Activated CD8-positive, alpha-beta T cell treated with anti-CD3 and anti-CD28 coated beads, Interleukin-2, amount 10 ng/mL, durations not matched to agents 7 days and 5 days (primary cell): ENCODE results near the gene ABCC3. TPM values are rescaled to one million over a fixed set of nuclear protein-coding genes. Genes with fewer than 3 reads are reported as not detected.

Source experiments
- ATAC-seq: fragments of 150-1000 bp; cut with Tn5 transposase; one replicate; pipeline ENCODE4 v1.10.0; 2021; ENCODE audit warnings: moderate library complexity
- CTCF ChIA-PET: fragments of 350-600 bp; sonication (Branson Sonifier 250); formaldehyde crosslinking; loops from one replicate; lab custom pipeline; 2021; ENCODE audit warnings: antibody characterized with exemption; lab: Charles Lee
- POLR2A ChIA-PET: fragments of 350-600 bp; sonication (Branson Sonifier 250); formaldehyde crosslinking; loops from one replicate; lab custom pipeline; 2021; ENCODE audit warnings: antibody characterized with exemption; lab: Charles Lee
- DNase-seq: peaks from one replicate; pipeline ENCODE4 v3.0.0-alpha.2; 2020
- H3K27ac Mint-ChIP-seq: one replicate; pipeline ENCODE4 v1.8.0; 2021; ENCODE audit warnings: mild to moderate bottlenecking, mixed read lengths
- H3K27me3 Mint-ChIP-seq: one replicate; pipeline ENCODE4 v1.8.0; 2021; ENCODE audit warnings: low read depth, mixed read lengths
- H3K36me3 Mint-ChIP-seq: one replicate; pipeline ENCODE4 v1.8.0; 2021; ENCODE audit warnings: low read depth, mixed read lengths
- H3K4me1 Mint-ChIP-seq: one replicate; pipeline ENCODE4 v1.8.0; 2021; ENCODE audit warnings: low read depth, mixed read lengths
- H3K4me3 Mint-ChIP-seq: one replicate; pipeline ENCODE4 v1.8.0; 2021; ENCODE audit warnings: mild to moderate bottlenecking, mixed read lengths
- H3K9me3 Mint-ChIP-seq: one replicate; pipeline ENCODE4 v1.8.0; 2022; ENCODE audit warnings: mixed read lengths; ENCODE audit not compliant: insufficient read depth
- total RNA-seq, 2 experiments: library from RNA; stranded (reverse); gene quantifications; one replicate each; pipeline ENCODE4 v1.2.3, GENCODE V29; 2021

Gene ABCC3
- total RNA-seq, 2 experiments from 2014 or later, result not detected

DNA sequence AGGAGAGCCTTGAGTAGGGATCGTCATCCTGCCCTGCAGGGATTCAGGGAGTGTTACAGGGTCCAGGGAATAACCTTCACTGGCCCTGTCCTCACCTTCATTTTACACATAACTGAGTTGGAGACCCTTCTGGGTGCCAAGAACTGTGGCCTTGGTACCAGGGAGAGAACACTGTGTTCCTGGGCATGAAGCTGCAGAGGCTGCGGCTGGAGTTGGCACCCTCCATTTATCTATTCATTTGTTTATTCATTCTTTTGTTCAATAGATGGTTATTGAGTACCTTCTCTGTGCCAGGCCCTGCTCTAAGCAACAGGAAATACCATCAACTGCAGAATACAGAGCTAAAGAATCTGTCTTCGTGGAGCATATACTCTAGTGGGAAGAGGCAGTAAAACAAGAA, 6.7 kb downstream of the ABCC3 start:
- POLR2A ChIA-PET, result no interaction called here
- DNase-seq (no peak), ATAC-seq (no peak)
- Mint-ChIP-seq H3K9me3 (no peaks in the 10 kb centered on the region), H3K4me1 (no peaks in the 10 kb centered on the region), H3K4me3 (no peak overlapping the region), H3K36me3 (no peaks in the 10 kb centered on the region), H3K27ac (no peak overlapping the region), H3K27me3 (peaks cover 20% of the 10 kb centered on the region)
- CTCF ChIA-PET, result interaction anchor here (1.4 to 4.2 kb wide), 2 partner anchors 9 to 11 kb away, joined by 4 to 23 read pairs; no protein-coding TSS in a partner anchor

DNA sequence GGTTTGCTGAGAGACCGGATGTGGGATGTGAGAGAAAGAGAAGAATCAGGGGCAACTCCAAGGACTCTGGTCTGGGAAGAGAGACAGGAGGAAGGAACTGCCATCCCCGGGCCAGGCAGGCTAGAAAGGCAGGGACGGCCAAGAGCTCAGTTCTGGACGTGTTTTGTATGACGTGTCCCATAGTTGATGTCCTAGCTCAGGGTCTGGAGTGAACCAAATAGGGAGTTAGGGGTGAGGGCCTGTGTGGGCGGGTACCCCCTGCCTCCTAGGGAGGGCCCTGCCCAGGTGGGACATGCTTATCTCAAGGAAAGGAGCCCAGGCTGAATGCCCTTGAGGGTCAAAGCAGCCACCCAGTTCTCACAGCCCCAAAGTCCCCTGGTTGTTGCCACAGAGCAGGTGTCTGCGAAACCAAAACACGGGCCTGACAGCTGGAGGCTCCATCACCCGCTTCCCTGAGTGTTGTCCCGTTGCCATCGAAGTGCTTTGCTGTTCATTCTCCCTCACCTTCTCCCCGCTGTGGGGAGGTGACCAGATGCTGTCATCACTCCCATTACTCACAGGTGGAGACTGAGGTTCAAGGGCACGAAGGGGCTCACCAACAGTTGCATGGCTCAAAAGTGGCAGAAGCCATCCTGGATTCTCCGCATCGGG, 7.5 kb downstream of the ABCC3 start:
- no peak overlapping the region for H3K27ac Mint-ChIP-seq
- no peaks in the 10 kb centered on the region for H3K9me3 Mint-ChIP-seq
- H3K27me3 Mint-ChIP-seq, result peaks cover 17% of the 10 kb centered on the region
- ChIA-PET POLR2A (no interaction called here), CTCF (no interaction called here)
- ATAC-seq (no peak), DNase-seq (no peak)
- H3K36me3 Mint-ChIP-seq, result no peaks in the 10 kb centered on the region
- no peak overlapping the region for H3K4me3 Mint-ChIP-seq
- no peaks in the 10 kb centered on the region for H3K4me1 Mint-ChIP-seq

DNA sequence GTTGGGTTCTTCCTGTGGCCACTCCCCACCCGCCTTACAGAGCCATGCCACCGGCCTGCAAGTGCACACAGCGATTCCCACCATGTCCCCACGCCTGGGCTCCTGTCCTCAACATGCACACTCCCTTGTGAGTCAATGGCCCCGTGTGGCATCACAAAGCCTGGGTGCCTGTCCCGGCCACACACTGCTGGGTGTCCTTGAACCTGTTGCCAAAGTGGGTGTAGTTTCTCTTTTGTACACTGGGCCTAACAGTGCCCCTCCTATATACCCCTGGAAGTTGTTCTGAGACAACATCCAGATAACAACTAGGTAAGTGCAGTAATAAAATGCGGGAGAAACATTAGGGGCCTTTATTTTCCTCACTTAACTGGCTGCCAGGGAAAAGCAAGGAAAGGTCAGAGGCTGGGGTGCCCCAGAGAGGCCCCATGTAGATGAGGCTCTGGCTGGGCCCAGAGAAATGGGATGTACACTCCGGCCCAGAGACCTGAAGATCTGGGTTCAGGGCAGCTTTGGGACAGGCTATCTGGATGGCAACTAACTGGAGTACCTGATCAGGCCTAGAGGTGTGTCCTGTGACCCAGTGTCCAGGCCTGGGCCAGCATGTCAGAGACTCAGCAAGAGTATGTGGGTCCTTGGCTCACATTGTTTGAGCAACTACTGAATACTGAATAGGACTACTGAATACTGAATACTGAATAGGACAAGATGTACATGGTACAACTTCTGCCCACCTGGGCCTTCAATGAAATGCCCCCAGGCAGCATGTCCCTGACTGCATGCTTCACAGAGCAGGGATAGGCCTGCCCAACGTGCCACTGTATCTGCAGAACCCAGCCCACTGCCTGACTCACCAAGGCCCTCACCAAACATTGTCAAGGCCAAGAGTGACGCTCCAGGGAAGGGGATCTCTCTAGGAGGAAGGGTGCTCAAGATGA, 8.3 kb downstream of the ABCC3 start:
- CTCF ChIA-PET, result no interaction called here
- Mint-ChIP-seq H3K4me3 (no peak overlapping the region), H3K27me3 (peaks cover 16% of the 10 kb centered on the region), H3K9me3 (no peaks in the 10 kb centered on the region), H3K36me3 (no peaks in the 10 kb centered on the region), H3K27ac (no peak overlapping the region), H3K4me1 (no peaks in the 10 kb centered on the region)
- POLR2A ChIA-PET, result no interaction called here
- no peak for ATAC-seq
- DNase-seq, result no peak

GRCh38 chr17:50645748-50646682, 11.3 kb downstream of the ABCC3 start:
- ChIA-PET POLR2A (no interaction called here), CTCF (no interaction called here)

DNA sequence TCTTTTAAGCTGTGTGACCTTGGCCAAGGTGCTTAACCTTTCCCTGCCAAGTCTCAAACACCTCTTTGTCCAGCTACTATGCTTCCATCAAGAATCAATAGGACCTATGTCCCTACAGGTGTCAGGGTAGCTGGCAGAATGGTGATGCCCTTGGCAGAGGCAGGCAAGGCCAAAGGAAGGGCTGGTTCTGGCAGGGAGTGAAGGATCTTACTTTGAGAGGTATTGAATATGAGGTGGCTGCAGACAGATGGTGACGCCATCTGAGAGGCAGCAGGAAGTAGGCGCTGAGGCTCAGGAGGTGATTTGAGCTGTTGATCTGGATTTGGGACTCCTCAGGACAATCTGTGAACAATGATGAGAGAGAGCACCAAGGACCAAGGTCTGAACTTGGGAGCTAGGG, 12.5 kb downstream of the ABCC3 start:
- CTCF ChIA-PET, result no interaction called here

More at GRCh38 chr17:50645748-50646682, 11.3 kb downstream of the ABCC3 start:
- ATAC-seq (no peak), DNase-seq (no peak)
- no peaks in the 10 kb centered on the region for H3K36me3 Mint-ChIP-seq
- no peak overlapping the region for H3K27ac Mint-ChIP-seq
- H3K9me3 Mint-ChIP-seq, result no peaks in the 10 kb centered on the region
- no peaks in the 10 kb centered on the region for H3K4me1 Mint-ChIP-seq
- no peak overlapping the region for H3K4me3 Mint-ChIP-seq
- H3K27me3 Mint-ChIP-seq, result peaks cover 17% of the 10 kb centered on the region

GRCh38 chr17:50649042-50649908, 14.6 kb downstream of the ABCC3 start:
- Mint-ChIP-seq H3K36me3 (no peaks in the 10 kb centered on the region), H3K4me1 (no peaks in the 10 kb centered on the region), H3K27ac (no peak overlapping the region), H3K4me3 (no peak overlapping the region), H3K9me3 (no peaks in the 10 kb centered on the region), H3K27me3 (peaks cover 20% of the 10 kb centered on the region)
- ChIA-PET POLR2A (no interaction called here), CTCF (interaction anchor here (1.1 to 1.2 kb wide), 3 partner anchors 8 to 170 kb away, joined by 3 to 4 read pairs (median 3); partner anchors contain the start of gene RSAD1)
- no peak for ATAC-seq
- DNase-seq, result no peak

More for the DNA sequence above, 12.5 kb downstream of the ABCC3 start:
- ATAC-seq, result no peak
- Mint-ChIP-seq H3K27me3 (peaks cover 17% of the 10 kb centered on the region), H3K4me3 (no peak overlapping the region), H3K27ac (no peak overlapping the region), H3K36me3 (no peaks in the 10 kb centered on the region), H3K9me3 (no peaks in the 10 kb centered on the region), H3K4me1 (no peaks in the 10 kb centered on the region)
- POLR2A ChIA-PET, result no interaction called here
- no peak for DNase-seq

GRCh38 chr17:50651661-50652060, 17.0 kb downstream of the ABCC3 start:
- Mint-ChIP-seq H3K4me1 (no peaks in the 10 kb centered on the region), H3K9me3 (no peaks in the 10 kb centered on the region), H3K27ac (no peak overlapping the region), H3K27me3 (peaks cover 16% of the 10 kb centered on the region), H3K4me3 (no peak overlapping the region), H3K36me3 (no peaks in the 10 kb centered on the region)
- ChIA-PET CTCF (interaction anchor here (0.6 to 2.2 kb wide), 5 partner anchors 10 to 422 kb away, joined by 3 to 8 read pairs (median 3); no protein-coding TSS in a partner anchor), POLR2A (no interaction called here)
- ATAC-seq (no peak), DNase-seq (no peak)

DNA sequence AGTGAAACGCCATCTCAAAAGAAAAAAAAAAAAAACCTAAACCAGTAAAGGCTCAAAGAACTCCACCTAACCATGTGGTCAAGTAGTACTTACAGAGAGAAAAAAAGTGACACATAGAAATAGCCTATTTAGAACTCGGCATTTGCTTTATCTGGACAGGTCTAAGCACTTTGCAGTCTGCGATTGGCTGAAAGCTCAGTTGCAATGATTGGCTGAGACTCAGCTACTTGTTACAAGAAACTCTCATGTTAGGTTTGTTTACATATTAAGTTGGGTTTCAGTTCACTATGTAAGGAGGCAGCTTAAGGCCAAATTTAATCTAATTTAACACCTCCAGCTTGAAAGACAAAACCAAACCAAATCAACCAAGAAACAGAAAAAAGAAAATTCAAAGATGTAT, 19.1 kb downstream of the ABCC3 start:
- H3K4me3 Mint-ChIP-seq, result no peak overlapping the region
- DNase-seq, result no peak
- no peaks in the 10 kb centered on the region for H3K9me3 Mint-ChIP-seq
- peaks cover 12% of the 10 kb centered on the region for H3K27me3 Mint-ChIP-seq
- no peaks in the 10 kb centered on the region for H3K4me1 Mint-ChIP-seq
- H3K36me3 Mint-ChIP-seq, result no peaks in the 10 kb centered on the region
- ATAC-seq, result no peak
- POLR2A ChIA-PET, result no interaction called here
- H3K27ac Mint-ChIP-seq, result no peak overlapping the region
- CTCF ChIA-PET, result no interaction called here

DNA sequence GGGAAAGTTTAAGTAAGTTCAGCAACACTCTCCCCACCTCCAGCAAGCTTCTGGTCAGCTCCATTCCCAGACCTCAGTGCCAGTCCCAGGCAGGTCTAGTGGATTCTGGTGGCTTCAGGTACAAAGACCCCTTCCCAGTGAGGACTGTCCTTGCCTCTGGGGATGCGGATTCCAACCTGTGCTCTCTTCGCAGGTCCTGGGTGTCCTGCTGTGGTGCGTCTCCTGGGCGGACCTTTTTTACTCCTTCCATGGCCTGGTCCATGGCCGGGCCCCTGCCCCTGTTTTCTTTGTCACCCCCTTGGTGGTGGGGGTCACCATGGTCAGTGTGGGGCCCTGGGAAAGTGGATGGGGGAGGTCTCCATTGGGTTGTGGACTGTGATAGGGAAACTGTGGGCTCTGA, 21.8 kb downstream of the ABCC3 start:
- ATAC-seq (no peak), DNase-seq (no peak)
- Mint-ChIP-seq H3K9me3 (no peaks in the 10 kb centered on the region), H3K36me3 (no peaks in the 10 kb centered on the region), H3K27me3 (peaks cover 8% of the 10 kb centered on the region), H3K4me1 (peaks cover 6% of the 10 kb centered on the region), H3K27ac (no peak overlapping the region), H3K4me3 (no peak overlapping the region)
- POLR2A ChIA-PET, result no interaction called here
- CTCF ChIA-PET, result no interaction called here

GRCh38 chr17:50657054-50657453, 22.4 kb downstream of the ABCC3 start:
- CTCF ChIA-PET, result no interaction called here
- DNase-seq (no peak), ATAC-seq (no peak)
- H3K9me3 Mint-ChIP-seq, result no peaks in the 10 kb centered on the region
- H3K4me1 Mint-ChIP-seq, result peaks cover 12% of the 10 kb centered on the region
- H3K36me3 Mint-ChIP-seq, result no peaks in the 10 kb centered on the region
- H3K4me3 Mint-ChIP-seq, result no peak overlapping the region
- POLR2A ChIA-PET, result no interaction called here
- H3K27me3 Mint-ChIP-seq, result peaks cover 8% of the 10 kb centered on the region
- no peak overlapping the region for H3K27ac Mint-ChIP-seq

- H3K27ac Mint-ChIP-seq, result no peak overlapping the region
- DNase-seq, result no peak
Measured at GRCh38 chr17:50657627-50658026, 22.9 kb downstream of the ABCC3 start.

More at GRCh38 chr17:50657627-50658026, 22.9 kb downstream of the ABCC3 start:
- Mint-ChIP-seq H3K4me1 (peaks cover 15% of the 10 kb centered on the region), H3K9me3 (no peaks in the 10 kb centered on the region), H3K27me3 (peaks cover 8% of the 10 kb centered on the region), H3K36me3 (no peaks in the 10 kb centered on the region), H3K4me3 (no peak overlapping the region)
- ChIA-PET POLR2A (no interaction called here), CTCF (no interaction called here)
- no peak for ATAC-seq
